ENCODE results near the gene RAB27B. TPM values are rescaled to one million over a fixed set of nuclear protein-coding genes. Genes with fewer than 3 reads are reported as not detected.
"Not testable (repeated sequence)": the region's sequence is repeated elsewhere in the genome, so short reads cannot be mapped to it uniquely, and the experiment has no call there.

The RAB27B gene
- total RNA-seq, 1 donor from 2014 or later: 13.4 TPM

GRCh38 chr18:54813305-54813704 is 15.0 kb upstream of the RAB27B start:
- Mint-ChIP-seq H3K27me3 (no peaks in the 10 kb centered on the region), H3K36me3 (ENCODE audit: insufficient read depth) (no peaks in the 10 kb centered on the region), H3K4me1 (ENCODE audit: low read depth) (peaks cover 15% of the 10 kb centered on the region), H3K27ac (no peak overlapping the region), H3K4me3 (ENCODE audit: low read depth) (no peak overlapping the region), H3K9me3 (ENCODE audit: low read depth) (peaks cover 3% of the 10 kb centered on the region)
- TF ChIP-seq, protein P1, sequence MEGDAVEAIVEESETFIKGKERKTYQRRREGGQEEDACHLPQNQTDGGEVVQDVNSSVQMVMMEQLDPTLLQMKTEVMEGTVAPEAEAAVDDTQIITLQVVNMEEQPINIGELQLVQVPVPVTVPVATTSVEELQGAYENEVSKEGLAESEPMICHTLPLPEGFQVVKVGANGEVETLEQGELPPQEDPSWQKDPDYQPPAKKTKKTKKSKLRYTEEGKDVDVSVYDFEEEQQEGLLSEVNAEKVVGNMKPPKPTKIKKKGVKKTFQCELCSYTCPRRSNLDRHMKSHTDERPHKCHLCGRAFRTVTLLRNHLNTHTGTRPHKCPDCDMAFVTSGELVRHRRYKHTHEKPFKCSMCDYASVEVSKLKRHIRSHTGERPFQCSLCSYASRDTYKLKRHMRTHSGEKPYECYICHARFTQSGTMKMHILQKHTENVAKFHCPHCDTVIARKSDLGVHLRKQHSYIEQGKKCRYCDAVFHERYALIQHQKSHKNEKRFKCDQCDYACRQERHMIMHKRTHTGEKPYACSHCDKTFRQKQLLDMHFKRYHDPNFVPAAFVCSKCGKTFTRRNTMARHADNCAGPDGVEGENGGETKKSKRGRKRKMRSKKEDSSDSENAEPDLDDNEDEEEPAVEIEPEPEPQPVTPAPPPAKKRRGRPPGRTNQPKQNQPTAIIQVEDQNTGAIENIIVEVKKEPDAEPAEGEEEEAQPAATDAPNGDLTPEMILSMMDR (IDR thresholded peaks at IDR 0.05; ENCODE audit: unreplicated experiment): no peak
- no peak for DNase-seq (ENCODE audit: low spot score, unreplicated experiment)

- DNase-seq (ENCODE audit: low spot score, unreplicated experiment): no peak
- no peak overlapping the region for H3K27ac Mint-ChIP-seq
- H3K27me3 Mint-ChIP-seq: no peaks in the 10 kb centered on the region
- peaks cover 11% of the 10 kb centered on the region for H3K4me1 Mint-ChIP-seq (ENCODE audit: low read depth)
- TF ChIP-seq, protein P1 (IDR thresholded peaks at IDR 0.05; ENCODE audit: unreplicated experiment): no peak
- peaks cover 3% of the 10 kb centered on the region for H3K9me3 Mint-ChIP-seq (ENCODE audit: low read depth)
- no peak overlapping the region for H3K4me3 Mint-ChIP-seq (ENCODE audit: low read depth)
- H3K36me3 Mint-ChIP-seq (ENCODE audit: insufficient read depth): no peaks in the 10 kb centered on the region
These were observed 14.2 kb upstream of the RAB27B start for GRCh38 chr18:54813977-54814565.

DNA sequence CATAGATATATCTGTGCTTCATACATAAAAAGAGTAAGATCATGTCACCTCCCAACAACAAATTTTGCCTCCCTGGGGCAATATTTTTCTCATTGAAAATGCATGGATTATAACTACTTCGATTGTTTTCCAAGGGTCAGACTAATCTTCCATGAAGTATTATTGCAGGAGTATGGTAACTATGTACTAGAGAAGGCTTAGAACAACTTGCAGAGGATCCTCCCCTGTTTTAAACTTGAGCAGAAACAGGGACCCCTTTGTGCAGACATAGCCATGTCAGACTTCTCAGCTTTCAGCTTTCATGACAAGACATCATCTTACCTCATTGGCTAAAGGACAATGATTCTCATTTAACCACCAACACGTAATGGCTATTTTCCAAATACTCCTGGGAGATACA is 13.2 kb upstream of the RAB27B start:
- H3K27ac Mint-ChIP-seq: no peak overlapping the region
- TF ChIP-seq, protein P1 (IDR thresholded peaks at IDR 0.05; ENCODE audit: unreplicated experiment): no peak
- no peaks in the 10 kb centered on the region for H3K27me3 Mint-ChIP-seq
- no peaks in the 10 kb centered on the region for H3K36me3 Mint-ChIP-seq (ENCODE audit: insufficient read depth)
- no peak for DNase-seq (ENCODE audit: low spot score, unreplicated experiment)
- peaks cover 3% of the 10 kb centered on the region for H3K9me3 Mint-ChIP-seq (ENCODE audit: low read depth)
- H3K4me3 Mint-ChIP-seq (ENCODE audit: low read depth): no peak overlapping the region
- H3K4me1 Mint-ChIP-seq (ENCODE audit: low read depth): peaks cover 11% of the 10 kb centered on the region

DNA sequence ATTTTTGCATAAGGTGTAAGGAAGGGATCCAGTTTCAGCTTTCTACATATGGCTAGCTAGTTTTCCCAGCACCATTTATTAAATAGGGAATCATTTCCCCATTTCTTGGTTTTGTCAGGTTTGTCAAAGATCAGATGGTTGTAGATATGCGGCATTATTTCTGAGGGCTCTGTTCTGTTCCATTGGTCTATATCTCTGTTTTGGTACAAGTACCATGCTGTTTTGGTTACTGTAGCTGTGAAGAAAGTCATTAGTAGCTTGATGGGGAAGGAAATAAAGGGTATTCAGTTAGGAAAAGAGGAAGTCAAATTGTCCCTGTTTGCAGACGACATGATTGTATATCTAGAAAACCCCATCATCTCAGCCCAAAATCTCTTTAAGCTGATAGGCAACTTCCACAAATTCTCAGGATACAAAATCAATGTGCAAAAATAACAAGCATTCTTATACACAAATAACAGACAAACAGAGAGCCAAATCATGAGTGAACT is 7.4 kb upstream of the RAB27B start:
- H3K4me3 Mint-ChIP-seq (ENCODE audit: low read depth); H3K27ac Mint-ChIP-seq; H3K36me3 Mint-ChIP-seq (ENCODE audit: insufficient read depth); DNase-seq (ENCODE audit: low spot score, unreplicated experiment); H3K27me3 Mint-ChIP-seq; H3K9me3 Mint-ChIP-seq (ENCODE audit: low read depth); H3K4me1 Mint-ChIP-seq (ENCODE audit: low read depth): not testable (repeated sequence)

GRCh38 chr18:54822872-54823845 is 5.1 kb upstream of the RAB27B start:
- no peak overlapping the region for H3K27ac Mint-ChIP-seq
- TF ChIP-seq, protein P1 (IDR thresholded peaks at IDR 0.05; ENCODE audit: unreplicated experiment): no peak
- no peaks in the 10 kb centered on the region for H3K9me3 Mint-ChIP-seq (ENCODE audit: low read depth)
- no peak overlapping the region for H3K4me3 Mint-ChIP-seq (ENCODE audit: low read depth)
- H3K27me3 Mint-ChIP-seq: peaks cover 8% of the 10 kb centered on the region
- H3K36me3 Mint-ChIP-seq (ENCODE audit: insufficient read depth): no peaks in the 10 kb centered on the region
- DNase-seq (ENCODE audit: low spot score, unreplicated experiment): no peak
- H3K4me1 Mint-ChIP-seq (ENCODE audit: low read depth): peaks cover 9% of the 10 kb centered on the region

Measured in progenitor cell of endocrine pancreas (in vitro differentiated cells).